HEK293 (cell line): ENCODE results near the gene ANKRD28.

Experiments used
- CTCF ChIA-PET: fragments of 350-600 bp; formaldehyde crosslinking; extraction: SDS; loops from one replicate; lab custom pipeline; 2021; ENCODE audit warnings: antibody characterized with exemption; lab: Yijun Ruan, JAX
- POLR2A ChIA-PET: fragments of 300-600 bp; formaldehyde crosslinking; extraction: SDS; loops from one replicate; lab custom pipeline; 2020; ENCODE audit warnings: antibody characterized with exemption, inconsistent platforms; lab: Yijun Ruan, JAX
- H3K27ac ChIP-seq: fragments of 200-500 bp; sonication (Bioruptor generic); 2 replicates; pipeline ENCODE4 v1.5.1; 2014; ENCODE audit warnings: low read depth, low read length, control low read depth, inconsistent platforms; ENCODE audit errors: extremely low read depth
- H3K36me3 ChIP-seq, 2 experiments: fragments of 200-500 bp in 1 of 2; sonication (Bioruptor generic) in 1 of 2; 1 replicate in 1 of 2; 2 replicates in 1 of 2; pipeline ENCODE4 v1.5.1; 2014 to 2017; ENCODE audit warnings: inconsistent platforms in 2 of 2, low read length in 2 of 2; ENCODE audit not compliant: control insufficient read depth in 2 of 2, insufficient read depth in 1 of 2
- H3K4me1 ChIP-seq: fragments of 200-500 bp; sonication (Bioruptor generic); 2 replicates; pipeline ENCODE4 v1.5.1; 2014; ENCODE audit warnings: mild to moderate bottlenecking, low read length, inconsistent platforms; ENCODE audit not compliant: control insufficient read depth, insufficient read depth
- H3K4me3 ChIP-seq: 2 replicates; pipeline ENCODE4 v1.5.1; 2011; ENCODE audit warnings: low read depth, mild to moderate bottlenecking, control low read depth, low read length, moderate library complexity
- H3K9me3 ChIP-seq: fragments of 200-500 bp; sonication (Bioruptor generic); 2 replicates; pipeline ENCODE4 v1.5.1; 2014; ENCODE audit warnings: low read depth, low read length, inconsistent platforms; ENCODE audit not compliant: control insufficient read depth, insufficient read depth
- KLF10 ChIP-seq: fragments of 450-650 bp; IDR thresholded peaks from 2 replicates; pipeline ENCODE4 v1.5.1; 2018; ENCODE audit warnings: missing biosample characterization, mild to moderate bottlenecking, missing genetic modification characterization
- RBAK ChIP-seq: fragments of 450-650 bp; formaldehyde crosslinking; IDR thresholded peaks from 2 replicates; pipeline ENCODE4 v1.5.1; 2016; ENCODE audit warnings: missing biosample characterization, missing genetic modification characterization
- TCF7L2 ChIP-seq: IDR thresholded peaks from 2 replicates; pipeline ENCODE4 v1.6.1; 2011; ENCODE audit warnings: low read depth, mild to moderate bottlenecking, inconsistent platforms, low read length, moderate library complexity, borderline replicate concordance
- YY2 ChIP-seq: fragments of 450-650 bp; formaldehyde crosslinking; IDR thresholded peaks from 2 replicates; pipeline ENCODE4 v1.5.1; 2016; ENCODE audit warnings: missing biosample characterization, missing genetic modification characterization
- ZBTB20 ChIP-seq: fragments of 450-650 bp; formaldehyde crosslinking; IDR thresholded peaks from 2 replicates; pipeline ENCODE4 v1.5.1; 2016; ENCODE audit warnings: missing biosample characterization, missing genetic modification characterization
- ZBTB8A ChIP-seq: fragments of 450-650 bp; formaldehyde crosslinking; IDR thresholded peaks from 2 replicates; pipeline ENCODE4 v1.5.1; 2016; ENCODE audit warnings: missing biosample characterization, missing genetic modification characterization
- ZFHX2 ChIP-seq: fragments of 450-650 bp; formaldehyde crosslinking; conservative IDR thresholded peaks from 2 replicates; pipeline ENCODE4 v1.5.1; 2016; ENCODE audit warnings: missing biosample characterization, missing genetic modification characterization
- ZFP3 ChIP-seq: fragments of 450-650 bp; formaldehyde crosslinking; IDR thresholded peaks from 2 replicates; pipeline ENCODE4 v1.5.1; 2016; ENCODE audit warnings: low read depth, missing biosample characterization, missing genetic modification characterization
- ZNF112 ChIP-seq: fragments of 450-650 bp; formaldehyde crosslinking; IDR thresholded peaks from 2 replicates; pipeline ENCODE4 v1.5.0; 2017; ENCODE audit warnings: missing biosample characterization, missing genetic modification characterization
- ZNF16 ChIP-seq: fragments of 450-650 bp; formaldehyde crosslinking; IDR thresholded peaks from 2 replicates; pipeline ENCODE4 v1.5.1; 2016; ENCODE audit warnings: low read depth, missing biosample characterization, missing genetic modification characterization
- ZNF19 ChIP-seq: fragments of 450-650 bp; formaldehyde crosslinking; IDR thresholded peaks from 2 replicates; pipeline ENCODE4; 2016; ENCODE audit warnings: missing biosample characterization, missing genetic modification characterization, low read depth
- ZNF416 ChIP-seq: fragments of 450-650 bp; formaldehyde crosslinking; IDR thresholded peaks from 2 replicates; pipeline ENCODE4 v1.5.1; 2016; ENCODE audit warnings: missing biosample characterization, missing genetic modification characterization
- ZNF544 ChIP-seq: fragments of 450-650 bp; formaldehyde crosslinking; IDR thresholded peaks from 2 replicates; pipeline ENCODE4 v1.5.0; 2017; ENCODE audit warnings: missing biosample characterization, missing genetic modification characterization
- ZNF585B ChIP-seq: fragments of 450-650 bp; formaldehyde crosslinking; IDR thresholded peaks from 2 replicates; pipeline ENCODE4 v1.5.1; 2016; ENCODE audit warnings: missing biosample characterization, missing genetic modification characterization
- ZNF654 ChIP-seq: fragments of 450-650 bp; formaldehyde crosslinking; IDR thresholded peaks from 2 replicates; pipeline ENCODE4 v1.5.1; 2016; ENCODE audit warnings: low read depth, missing biosample characterization, missing genetic modification characterization
- ZSCAN23 ChIP-seq: fragments of 450-650 bp; formaldehyde crosslinking; IDR thresholded peaks from 2 replicates; pipeline ENCODE4 v1.5.1; 2016; ENCODE audit warnings: missing biosample characterization, missing genetic modification characterization
- TF ChIP-seq, protein P1 (sequence below): fragments of 450-650 bp; formaldehyde crosslinking; IDR thresholded peaks from 2 replicates; pipeline ENCODE4 v1.5.1; 2016; ENCODE audit warnings: missing biosample characterization, missing genetic modification characterization
- TF ChIP-seq, protein P2 (sequence below): fragments of 450-650 bp; formaldehyde crosslinking; IDR thresholded peaks from 2 replicates; pipeline ENCODE4 v1.5.1; 2016; ENCODE audit warnings: missing biosample characterization, missing genetic modification characterization
- TF ChIP-seq, protein P3 (sequence below): fragments of 450-650 bp; formaldehyde crosslinking; IDR thresholded peaks from 2 replicates; pipeline ENCODE4 v1.5.1; 2016; ENCODE audit warnings: missing biosample characterization, missing genetic modification characterization
- TF ChIP-seq, protein P4 (sequence below): fragments of 450-650 bp; formaldehyde crosslinking; IDR thresholded peaks from 2 replicates; pipeline ENCODE4 v1.5.1; 2016; ENCODE audit warnings: missing biosample characterization, missing genetic modification characterization, low read depth

Gene ANKRD28

DNA sequence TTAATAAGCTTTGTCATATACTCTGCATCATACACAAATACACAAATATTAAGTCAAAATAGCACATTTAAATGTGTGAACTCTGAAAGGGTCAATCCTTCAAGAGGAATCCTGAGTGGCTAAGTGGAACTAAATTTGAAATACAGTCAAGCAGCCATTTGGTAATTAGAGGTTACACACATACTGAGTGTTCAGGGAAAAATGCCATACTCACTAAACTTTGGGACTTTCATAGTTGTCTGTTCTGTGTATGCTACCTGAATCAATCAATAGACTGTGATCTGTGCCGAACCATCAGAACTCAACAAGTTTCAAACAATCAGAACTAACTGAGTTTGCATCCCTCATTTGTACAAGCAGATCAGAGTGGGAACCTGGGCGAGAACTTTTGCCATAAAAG is 15.3 kb downstream of the ANKRD28 start (continued):
- TF ChIP-seq, protein P1, sequence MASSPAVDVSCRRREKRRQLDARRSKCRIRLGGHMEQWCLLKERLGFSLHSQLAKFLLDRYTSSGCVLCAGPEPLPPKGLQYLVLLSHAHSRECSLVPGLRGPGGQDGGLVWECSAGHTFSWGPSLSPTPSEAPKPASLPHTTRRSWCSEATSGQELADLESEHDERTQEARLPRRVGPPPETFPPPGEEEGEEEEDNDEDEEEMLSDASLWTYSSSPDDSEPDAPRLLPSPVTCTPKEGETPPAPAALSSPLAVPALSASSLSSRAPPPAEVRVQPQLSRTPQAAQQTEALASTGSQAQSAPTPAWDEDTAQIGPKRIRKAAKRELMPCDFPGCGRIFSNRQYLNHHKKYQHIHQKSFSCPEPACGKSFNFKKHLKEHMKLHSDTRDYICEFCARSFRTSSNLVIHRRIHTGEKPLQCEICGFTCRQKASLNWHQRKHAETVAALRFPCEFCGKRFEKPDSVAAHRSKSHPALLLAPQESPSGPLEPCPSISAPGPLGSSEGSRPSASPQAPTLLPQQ (tag by site-specific recombination) = no peak
- no peak for TF ChIP-seq KLF10 (tag by site-specific recombination)
- TF ChIP-seq ZSCAN23 (tag by site-specific recombination) = no peak
- TF ChIP-seq ZNF19 (tag by site-specific recombination) = no peak
- TF ChIP-seq ZNF112 = no peak

DNA sequence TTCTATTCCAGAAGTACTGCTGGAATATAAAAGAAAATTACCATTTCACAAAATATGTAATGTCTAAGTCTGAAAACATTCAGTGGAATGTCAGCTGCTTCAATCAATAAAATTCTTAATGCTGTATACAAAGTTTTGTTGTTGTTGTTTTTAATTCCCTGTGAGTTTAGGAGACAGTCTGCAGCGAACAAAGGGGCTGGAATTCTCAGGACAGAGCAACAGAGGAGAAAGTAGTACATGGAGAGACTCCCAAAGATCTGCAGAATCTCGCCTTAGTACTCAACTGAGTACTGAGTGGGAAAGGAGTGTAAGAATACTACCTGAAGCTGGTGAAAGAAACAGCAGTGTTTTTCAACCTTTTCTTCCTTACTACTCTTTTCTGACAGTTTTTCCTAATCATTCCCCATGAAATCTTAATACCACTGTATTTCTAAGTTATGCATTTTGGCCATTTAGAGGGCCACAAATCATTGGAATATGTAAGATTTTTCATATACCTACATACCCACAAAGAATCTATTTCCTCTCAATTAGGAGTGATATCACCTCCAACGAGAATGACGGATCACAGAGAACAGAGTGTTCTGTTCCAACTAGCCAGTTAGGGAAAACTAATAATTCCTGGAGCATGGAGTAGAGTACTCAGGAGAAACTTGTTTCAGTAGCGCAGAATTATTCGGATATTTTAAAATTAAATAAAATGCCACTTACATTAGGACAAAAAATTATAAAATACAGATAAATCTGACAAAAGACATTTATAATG is 16.0 kb downstream of the ANKRD28 start:
- ChIA-PET CTCF (interaction anchor here (1.4 kb wide), 1 partner anchor 15 kb away, joined by 8 read pairs; no protein-coding TSS in a partner anchor), POLR2A (no interaction called here)
- Histone ChIP-seq H3K27ac (no peak overlapping the region), H3K9me3 (no peaks in the 10 kb centered on the region), H3K4me3 (no peak overlapping the region), H3K4me1 (peaks cover 3% of the 10 kb centered on the region; the same call in 1 of the 2 replicates), H3K36me3 (no peaks in the 10 kb centered on the region)
- TF ChIP-seq, protein P2, sequence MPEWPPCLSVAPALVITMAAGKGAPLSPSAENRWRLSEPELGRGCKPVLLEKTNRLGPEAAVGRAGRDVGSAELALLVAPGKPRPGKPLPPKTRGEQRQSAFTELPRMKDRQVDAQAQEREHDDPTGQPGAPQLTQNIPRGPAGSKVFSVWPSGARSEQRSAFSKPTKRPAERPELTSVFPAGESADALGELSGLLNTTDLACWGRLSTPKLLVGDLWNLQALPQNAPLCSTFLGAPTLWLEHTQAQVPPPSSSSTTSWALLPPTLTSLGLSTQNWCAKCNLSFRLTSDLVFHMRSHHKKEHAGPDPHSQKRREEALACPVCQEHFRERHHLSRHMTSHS = no peak
- no peak for TF ChIP-seq YY2 (tag by site-specific recombination)
- no peak for TF ChIP-seq ZNF416 (tag by site-specific recombination)
- no peak for TF ChIP-seq ZNF544
- no peak for TF ChIP-seq ZNF654 (tag by site-specific recombination)
- TF ChIP-seq ZBTB20 (tag by site-specific recombination) = no peak
- no peak for TF ChIP-seq ZFHX2 (tag by site-specific recombination)
- TF ChIP-seq ZNF585B (tag by site-specific recombination) = no peak
- TF ChIP-seq, protein P3, sequence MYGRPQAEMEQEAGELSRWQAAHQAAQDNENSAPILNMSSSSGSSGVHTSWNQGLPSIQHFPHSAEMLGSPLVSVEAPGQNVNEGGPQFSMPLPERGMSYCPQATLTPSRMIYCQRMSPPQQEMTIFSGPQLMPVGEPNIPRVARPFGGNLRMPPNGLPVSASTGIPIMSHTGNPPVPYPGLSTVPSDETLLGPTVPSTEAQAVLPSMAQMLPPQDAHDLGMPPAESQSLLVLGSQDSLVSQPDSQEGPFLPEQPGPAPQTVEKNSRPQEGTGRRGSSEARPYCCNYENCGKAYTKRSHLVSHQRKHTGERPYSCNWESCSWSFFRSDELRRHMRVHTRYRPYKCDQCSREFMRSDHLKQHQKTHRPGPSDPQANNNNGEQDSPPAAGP = no peak
- no peak for TF ChIP-seq ZFP3 (tag by site-specific recombination)
- TF ChIP-seq ZNF16 (tag by site-specific recombination) = no peak

DNA sequence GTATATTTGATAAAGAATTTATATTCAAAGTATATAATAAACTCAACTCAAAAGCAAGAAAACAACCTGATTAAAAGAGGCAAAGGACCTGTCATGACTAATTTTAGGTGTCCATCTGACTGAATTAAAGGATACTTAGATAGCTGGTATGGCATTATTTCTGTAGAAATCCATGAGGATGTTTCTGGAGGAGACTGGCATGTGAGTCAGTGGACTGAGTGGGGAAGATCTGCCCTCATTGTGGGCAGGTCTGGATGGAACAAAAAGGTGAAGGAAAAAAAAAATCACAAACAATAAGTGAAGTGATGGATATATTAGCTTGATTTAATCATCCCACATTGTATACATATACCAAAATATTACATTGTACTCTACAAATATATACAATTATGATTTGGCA is 16.6 kb downstream of the ANKRD28 start:
- no peaks in the 10 kb centered on the region for H3K9me3 ChIP-seq
- H3K36me3 ChIP-seq = no peaks in the 10 kb centered on the region
- ChIA-PET POLR2A (no interaction called here), CTCF (interaction anchor here (0.9 to 1.4 kb wide), 2 partner anchors 16 to 578 kb away, joined by 4 to 8 read pairs; no protein-coding TSS in a partner anchor)
- no peak overlapping the region for H3K27ac ChIP-seq
- TF ChIP-seq RBAK (tag by site-specific recombination) = no peak
- no peak for TF ChIP-seq ZBTB8A (tag by site-specific recombination)
- TF ChIP-seq, protein P4, sequence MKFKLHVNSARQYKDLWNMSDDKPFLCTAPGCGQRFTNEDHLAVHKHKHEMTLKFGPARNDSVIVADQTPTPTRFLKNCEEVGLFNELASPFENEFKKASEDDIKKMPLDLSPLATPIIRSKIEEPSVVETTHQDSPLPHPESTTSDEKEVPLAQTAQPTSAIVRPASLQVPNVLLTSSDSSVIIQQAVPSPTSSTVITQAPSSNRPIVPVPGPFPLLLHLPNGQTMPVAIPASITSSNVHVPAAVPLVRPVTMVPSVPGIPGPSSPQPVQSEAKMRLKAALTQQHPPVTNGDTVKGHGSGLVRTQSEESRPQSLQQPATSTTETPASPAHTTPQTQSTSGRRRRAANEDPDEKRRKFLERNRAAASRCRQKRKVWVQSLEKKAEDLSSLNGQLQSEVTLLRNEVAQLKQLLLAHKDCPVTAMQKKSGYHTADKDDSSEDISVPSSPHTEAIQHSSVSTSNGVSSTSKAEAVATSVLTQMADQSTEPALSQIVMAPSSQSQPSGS (tag by site-specific recombination) = no peak
- no peak for TF ChIP-seq TCF7L2
- peaks cover 3% of the 10 kb centered on the region; the same call in 1 of the 2 replicates for H3K4me1 ChIP-seq
- H3K4me3 ChIP-seq = no peak overlapping the region
